Prostate gland (tissue), 2 donors: ENCODE data around the gene MS4A1.

Experiments
- CTCF ChIP-seq, 4 experiments: fragments of 200-600 bp in 2 of 4; fragments of 450-650 bp in 2 of 4; sonication (generic) in 2 of 4; IDR thresholded peaks; 1 replicate in 3 of 4; 2 replicates in 1 of 4; pipeline ENCODE4 v1.5.1; 2016 to 2019; ENCODE audit warnings: antibody characterized with exemption in 4 of 4, mild to moderate bottlenecking in 2 of 4, moderate library complexity in 2 of 4
- POLR2A ChIP-seq: fragments of 450-650 bp; IDR thresholded peaks from one replicate; pipeline ENCODE4 v1.6.1; 2016; ENCODE audit warnings: antibody characterized with exemption, mild to moderate bottlenecking
- POLR2AphosphoS5 ChIP-seq: sonication (generic); formaldehyde crosslinking; IDR thresholded peaks from one replicate; pipeline ENCODE4 v1.6.1; 2017; ENCODE audit warnings: antibody characterized with exemption

GRCh38 chr11:60433401-60433800 lies 22.2 kb upstream of the MS4A1 start:
- TF ChIP-seq CTCF (IDR thresholded peaks at IDR 0.05) (no peak), POLR2AphosphoS5 (no peak), POLR2A (no peak)
